ENCODE data around the gene CT55. TPM values are rescaled to one million over a fixed set of nuclear protein-coding genes. Genes with fewer than 3 reads are reported as not detected.

Gene CT55
- total and polyA plus RNA-seq, 2 of the 4 experiments (the other 2 are of a cell fraction): not detected

DNA sequence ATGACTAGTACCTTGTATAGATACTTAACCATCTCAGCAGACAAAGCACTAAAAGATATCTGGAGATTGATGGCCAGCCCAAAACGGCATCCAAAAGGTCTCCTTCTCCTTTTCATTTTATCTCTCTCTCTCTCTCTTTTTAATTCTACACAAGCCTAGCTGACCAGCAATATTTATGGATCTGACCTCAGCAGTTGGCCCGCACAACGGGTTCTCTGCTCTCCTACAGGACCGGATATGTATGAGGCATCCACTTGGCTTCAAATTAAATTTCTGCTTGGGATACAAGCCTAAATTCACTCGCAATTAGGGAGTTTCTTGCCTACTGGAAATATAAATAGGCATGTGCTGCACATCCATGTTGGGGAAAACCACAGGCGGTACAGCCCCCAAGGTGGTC lies 22.5 kb upstream of the CT55 start:
- Histone ChIP-seq H3K9me3 (ENCODE audit: control insufficient read depth, insufficient read depth, low read length) (no peaks in the 10 kb centered on the region), H3K79me1 (ENCODE audit: low read depth in 1 of 2, low read length in 2 of 2) (no peaks in the 10 kb centered on the region), H2AFZ (replicated peaks; ENCODE audit: low read length, poor library complexity) (no peak overlapping the region), H4K8ac (ENCODE audit: low read depth in 2 of 2, low read length in 2 of 2) (no peak overlapping the region), H3K27ac (ENCODE audit: insufficient read depth, low read length) (no peak overlapping the region), H3K14ac (replicated peaks; ENCODE audit: low read depth, low read length) (no peak overlapping the region), H3K4me1 (ENCODE audit: control insufficient read depth, insufficient read depth, low read length) (no peaks in the 10 kb centered on the region), H4K91ac (ENCODE audit: insufficient read depth, low read depth, low read length) (no peak overlapping the region), H4K20me1 (ENCODE audit: insufficient read depth, low read length) (no peaks in the 10 kb centered on the region), H3K9ac (ENCODE audit: low read depth, low read length) (no peak overlapping the region), H3K36me3 (ENCODE audit: control insufficient read depth, insufficient read depth, low read length) (no peaks in the 10 kb centered on the region), H3K4me3 (ENCODE audit: insufficient read depth, low read depth, low read length) (no peak overlapping the region), H2AK5ac (ENCODE audit: low read depth, low read length) (no peak overlapping the region), H3K23ac (ENCODE audit: low read depth, low read length) (no peak overlapping the region), H3K4me2 (ENCODE audit: low read depth, low read length) (no peak overlapping the region), H2BK5ac (ENCODE audit: low read depth, low read length, poor library complexity, severe bottlenecking) (no peak overlapping the region), H3K18ac (ENCODE audit: low read depth, low read length) (no peak overlapping the region), H3K4ac (ENCODE audit: low read depth, low read length) (no peak overlapping the region), H2BK15ac (ENCODE audit: low read depth, low read length) (no peak overlapping the region), H2AK9ac (replicated peaks; ENCODE audit: low read depth, low read length, poor library complexity) (no peak overlapping the region), H4K5ac (ENCODE audit: low read depth, low read length) (no peak overlapping the region), H3K56ac (ENCODE audit: extremely low read depth, insufficient read depth, low read length) (no peak overlapping the region), H3K27me3 (ENCODE audit: control insufficient read depth, insufficient read depth, low read length) (no peaks in the 10 kb centered on the region; the same call in 1 of the 2 replicates), H3K9me1 (ENCODE audit: insufficient read depth, low read length) (no peaks in the 10 kb centered on the region), H2BK120ac (ENCODE audit: low read depth, low read length) (no peak overlapping the region), H2BK20ac (ENCODE audit: low read depth, low read length) (no peak overlapping the region)
- DNase-seq: no peak
- dilution Hi-C loops (cut with HindIII; ENCODE audit: low sequenced_read_pairs, unreplicated experiment) (no loop called here), in situ Hi-C loops (cut with MboI; ENCODE audit: low sequenced_read_pairs) (loop anchor here (10.0 kb wide), 1 partner anchor 91 kb away; no protein-coding TSS in a partner anchor), intact Hi-C loops (cut with micrococcal nuclease) (no loop called here)
- CTCF ChIA-PET: no interaction called here
- WGBS, 2 experiments (ENCODE audit: extremely low coverage in 2 of 2, insufficient read length in 1 of 2): 50% methylated on average over 3 of the region's 6 CpGs; no CpG with 5 or more reads in 1 of the 2 experiments
- ATAC-seq (ENCODE audit: low read depth): no peak
- no peak for TF ChIP-seq CHD1 (IDR thresholded peaks at IDR 0.05; ENCODE audit: low read depth, low read length)
- TF ChIP-seq, protein P1, sequence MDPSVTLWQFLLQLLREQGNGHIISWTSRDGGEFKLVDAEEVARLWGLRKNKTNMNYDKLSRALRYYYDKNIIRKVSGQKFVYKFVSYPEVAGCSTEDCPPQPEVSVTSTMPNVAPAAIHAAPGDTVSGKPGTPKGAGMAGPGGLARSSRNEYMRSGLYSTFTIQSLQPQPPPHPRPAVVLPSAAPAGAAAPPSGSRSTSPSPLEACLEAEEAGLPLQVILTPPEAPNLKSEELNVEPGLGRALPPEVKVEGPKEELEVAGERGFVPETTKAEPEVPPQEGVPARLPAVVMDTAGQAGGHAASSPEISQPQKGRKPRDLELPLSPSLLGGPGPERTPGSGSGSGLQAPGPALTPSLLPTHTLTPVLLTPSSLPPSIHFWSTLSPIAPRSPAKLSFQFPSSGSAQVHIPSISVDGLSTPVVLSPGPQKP (IDR thresholded peaks at IDR 0.05; ENCODE audit: borderline replicate concordance, low read depth, low read length): no peak
- no peak for TF ChIP-seq RAD21 (IDR thresholded peaks at IDR 0.05; ENCODE audit: low read length)
- TF ChIP-seq MAFK (IDR thresholded peaks at IDR 0.05; ENCODE audit: low read depth, low read length): no peak
- no peak for TF ChIP-seq POLR2A (IDR thresholded peaks at IDR 0.05; ENCODE audit: low read depth, low read length)
- no peak for TF ChIP-seq NFE2L2 (IDR thresholded peaks at IDR 0.05; ENCODE audit: low read depth, low read length)
- TF ChIP-seq, protein P2, sequence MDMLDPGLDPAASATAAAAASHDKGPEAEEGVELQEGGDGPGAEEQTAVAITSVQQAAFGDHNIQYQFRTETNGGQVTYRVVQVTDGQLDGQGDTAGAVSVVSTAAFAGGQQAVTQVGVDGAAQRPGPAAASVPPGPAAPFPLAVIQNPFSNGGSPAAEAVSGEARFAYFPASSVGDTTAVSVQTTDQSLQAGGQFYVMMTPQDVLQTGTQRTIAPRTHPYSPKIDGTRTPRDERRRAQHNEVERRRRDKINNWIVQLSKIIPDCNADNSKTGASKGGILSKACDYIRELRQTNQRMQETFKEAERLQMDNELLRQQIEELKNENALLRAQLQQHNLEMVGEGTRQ (IDR thresholded peaks at IDR 0.05; ENCODE audit: low read depth, low read length): no peak
- no peak for TF ChIP-seq MAZ (IDR thresholded peaks at IDR 0.05; ENCODE audit: borderline replicate concordance, low read depth, low read length)
- no peak for TF ChIP-seq BHLHE40 (IDR thresholded peaks at IDR 0.05; ENCODE audit: low read depth, low read length)
- TF ChIP-seq RCOR1 (IDR thresholded peaks at IDR 0.05; ENCODE audit: insufficient replicate concordance, low read length): no peak
- TF ChIP-seq CEBPB (IDR thresholded peaks at IDR 0.05; ENCODE audit: low read depth, low read length): no peak
- TF ChIP-seq FOS (IDR thresholded peaks at IDR 0.05; ENCODE audit: low read depth, low read length): no peak
- POLR2A ChIA-PET (ENCODE audit: unreplicated experiment): no interaction called here
- no TSS peak for BruUV-seq (replicated peaks)

Measured in IMR-90 (cell line).